ENCODE results near the gene EDEM3. TPM values are rescaled to one million over a fixed set of nuclear protein-coding genes. Genes with fewer than 3 reads are reported as not detected.
A peak's percentile ranks its signal among the peaks of the same experiment; 100 is the strongest.

Gene EDEM3
- total and polyA plus RNA-seq, 2 donors (not counting 1 experiment from before 2014, with no cell fraction given), result 4.3 to 20.9 TPM

GRCh38 chr1:184745929-184746638, 8.6 kb downstream of the EDEM3 start:
- DNase-seq, result no peak
- ChIA-PET CTCF (no interaction called here), POLR2A (no interaction called here)
- no peak for ATAC-seq (ENCODE audit: low read depth)
- no peaks in the 10 kb centered on the region for H3K36me3 ChIP-seq (replicated peaks in 1 of 2; ENCODE audit: control extremely low read depth in 1 of 2, control insufficient read depth in 1 of 2, extremely low read depth in 1 of 2, insufficient read depth in 2 of 2, low read length in 1 of 2)
- TF ChIP-seq CTCF (IDR thresholded peaks at IDR 0.05), result no peak
- TF ChIP-seq EZH2 (IDR thresholded peaks at IDR 0.05; ENCODE audit: borderline replicate concordance, insufficient read depth, low read depth, low read length, poor library complexity, severe bottlenecking), result no peak
- H3K4me2 ChIP-seq (replicated peaks; ENCODE audit: low read depth, low read length, poor library complexity, severe bottlenecking), result no peak overlapping the region
- no peaks in the 10 kb centered on the region for H3K27me3 ChIP-seq (replicated peaks in 1 of 4; ENCODE audit: control extremely low read depth in 1 of 4, control insufficient read depth in 3 of 4, insufficient read depth in 4 of 4, low read length in 3 of 4)
- H3K4me3 ChIP-seq (ENCODE audit: control extremely low read depth in 1 of 5, extremely low read depth in 1 of 5, insufficient read depth in 1 of 5, low read depth in 2 of 5, low read length in 4 of 5), result no peak overlapping the region
- H4K20me1 ChIP-seq (ENCODE audit: control insufficient read depth, insufficient read depth, low read length, poor library complexity, severe bottlenecking), result no peaks in the 10 kb centered on the region
- no peak overlapping the region for H2AFZ ChIP-seq (ENCODE audit: insufficient read depth, low read depth, low read length, poor library complexity, severe bottlenecking)
- Mint-ChIP-seq H3K27ac (no peak overlapping the region), H3K4me3 (no peak overlapping the region), H3K9me3 (ENCODE audit: insufficient read depth) (no peaks in the 10 kb centered on the region), H3K27me3 (no peaks in the 10 kb centered on the region), H3K4me1 (peaks cover 18% of the 10 kb centered on the region)
- no CpG with 5 or more reads among the region's 4 CpGs for WGBS (ENCODE audit: insufficient coverage)
- H3K4me1 ChIP-seq (ENCODE audit: control insufficient read depth in 2 of 2, insufficient read depth in 2 of 2, low read length in 2 of 2), result peaks cover 4 to 9% of the 10 kb centered on the region in 2 donors
- intact Hi-C loops (cut with micrococcal nuclease), result no loop called here
- no peaks in the 10 kb centered on the region for H3K9me3 ChIP-seq (ENCODE audit: control extremely low read depth in 1 of 3, control insufficient read depth in 2 of 3, insufficient read depth in 1 of 3, low read length in 2 of 3)
- peak overlapping the region in 1 of 2 donors; percentile 38 for H3K27ac ChIP-seq (ENCODE audit: low read length in 2 of 2)
- peaks cover 16% of the 10 kb centered on the region for H3K79me2 ChIP-seq (ENCODE audit: control insufficient read depth, insufficient read depth, low read length)
- H3K9ac ChIP-seq (ENCODE audit: low read length), result no peak overlapping the region

GRCh38 chr1:184745110-184745509, 9.5 kb downstream of the EDEM3 start:
- Mint-ChIP-seq H3K9me3 (ENCODE audit: insufficient read depth) (no peaks in the 10 kb centered on the region), H3K27me3 (no peaks in the 10 kb centered on the region), H3K4me3 (no peak overlapping the region), H3K27ac (no peak overlapping the region), H3K4me1 (peaks cover 18% of the 10 kb centered on the region)
- H3K79me2 ChIP-seq (ENCODE audit: control insufficient read depth, insufficient read depth, low read length), result peaks cover 12% of the 10 kb centered on the region
- no peaks in the 10 kb centered on the region for H3K9me3 ChIP-seq (ENCODE audit: control extremely low read depth in 1 of 3, control insufficient read depth in 2 of 3, insufficient read depth in 1 of 3, low read length in 2 of 3)
- peaks cover 4 to 9% of the 10 kb centered on the region in 2 donors for H3K4me1 ChIP-seq (ENCODE audit: control insufficient read depth in 2 of 2, insufficient read depth in 2 of 2, low read length in 2 of 2)
- no CpG with 5 or more reads among the region's 2 CpGs for WGBS (ENCODE audit: insufficient coverage)
- H3K27me3 ChIP-seq (replicated peaks in 1 of 4; ENCODE audit: control extremely low read depth in 1 of 4, control insufficient read depth in 3 of 4, insufficient read depth in 4 of 4, low read length in 3 of 4), result no peaks in the 10 kb centered on the region
- no peaks in the 10 kb centered on the region for H4K20me1 ChIP-seq (ENCODE audit: control insufficient read depth, insufficient read depth, low read length, poor library complexity, severe bottlenecking)
- no peaks in the 10 kb centered on the region for H3K36me3 ChIP-seq (replicated peaks in 1 of 2; ENCODE audit: control extremely low read depth in 1 of 2, control insufficient read depth in 1 of 2, extremely low read depth in 1 of 2, insufficient read depth in 2 of 2, low read length in 1 of 2)
- H2AFZ ChIP-seq (ENCODE audit: insufficient read depth, low read depth, low read length, poor library complexity, severe bottlenecking), result no peak overlapping the region
- POLR2A ChIA-PET, result no interaction called here
- no peak overlapping the region for H3K4me2 ChIP-seq (replicated peaks; ENCODE audit: low read depth, low read length, poor library complexity, severe bottlenecking)
- no peak overlapping the region for H3K9ac ChIP-seq (ENCODE audit: low read length)
- CTCF ChIA-PET, result no interaction called here
- no peak overlapping the region for H3K4me3 ChIP-seq (ENCODE audit: control extremely low read depth in 1 of 5, extremely low read depth in 1 of 5, insufficient read depth in 1 of 5, low read depth in 2 of 5, low read length in 4 of 5)
- intact Hi-C loops (cut with micrococcal nuclease), result no loop called here
- no peak overlapping the region for H3K27ac ChIP-seq (ENCODE audit: low read length in 2 of 2)
- DNase-seq, result no peak
- no peak for TF ChIP-seq EZH2 (IDR thresholded peaks at IDR 0.05; ENCODE audit: borderline replicate concordance, insufficient read depth, low read depth, low read length, poor library complexity, severe bottlenecking)
- no peak for TF ChIP-seq CTCF (IDR thresholded peaks at IDR 0.05)
- no peak for ATAC-seq (ENCODE audit: low read depth)
